HG02642 (cell line): Measurements from ENCODE around the gene IGSF6.
"Not testable (repeated sequence)": the region's sequence is repeated elsewhere in the genome, so short reads cannot be mapped to it uniquely, and the experiment has no call there.

ENCODE experiments used
- ATAC-seq: cut with Tn5 transposase; IDR thresholded peaks from one replicate; pipeline ENCODE4 v1.9.1; 2021; ENCODE audit warnings: mild to moderate bottlenecking; ENCODE audit not compliant: unreplicated experiment, poor library complexity

IGSF6 gene

GRCh38 chr16:21631376-21631775 lies 21.0 kb downstream of the IGSF6 start:
- ATAC-seq = not testable (repeated sequence)

DNA sequence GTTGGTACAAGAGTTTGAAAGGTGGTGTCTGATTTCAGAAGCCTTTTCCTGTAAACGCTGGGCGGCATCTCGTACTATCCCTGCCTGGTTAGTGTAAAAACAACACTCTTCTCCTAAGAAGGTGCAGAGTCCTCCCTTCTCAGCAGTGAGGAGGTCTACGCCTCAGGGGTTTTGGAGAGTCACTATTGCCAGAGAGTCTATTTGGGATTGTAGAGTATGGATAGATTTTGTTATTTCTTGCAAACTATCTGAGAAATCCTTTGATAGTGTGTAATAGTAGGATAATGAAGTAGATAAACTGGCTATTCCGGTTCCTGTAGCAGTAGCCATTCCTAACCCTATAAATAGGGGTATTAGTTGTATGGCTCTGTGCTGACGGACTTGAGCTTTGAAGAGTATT lies 21.5 kb downstream of the IGSF6 start:
- ATAC-seq = not testable (repeated sequence)

DNA sequence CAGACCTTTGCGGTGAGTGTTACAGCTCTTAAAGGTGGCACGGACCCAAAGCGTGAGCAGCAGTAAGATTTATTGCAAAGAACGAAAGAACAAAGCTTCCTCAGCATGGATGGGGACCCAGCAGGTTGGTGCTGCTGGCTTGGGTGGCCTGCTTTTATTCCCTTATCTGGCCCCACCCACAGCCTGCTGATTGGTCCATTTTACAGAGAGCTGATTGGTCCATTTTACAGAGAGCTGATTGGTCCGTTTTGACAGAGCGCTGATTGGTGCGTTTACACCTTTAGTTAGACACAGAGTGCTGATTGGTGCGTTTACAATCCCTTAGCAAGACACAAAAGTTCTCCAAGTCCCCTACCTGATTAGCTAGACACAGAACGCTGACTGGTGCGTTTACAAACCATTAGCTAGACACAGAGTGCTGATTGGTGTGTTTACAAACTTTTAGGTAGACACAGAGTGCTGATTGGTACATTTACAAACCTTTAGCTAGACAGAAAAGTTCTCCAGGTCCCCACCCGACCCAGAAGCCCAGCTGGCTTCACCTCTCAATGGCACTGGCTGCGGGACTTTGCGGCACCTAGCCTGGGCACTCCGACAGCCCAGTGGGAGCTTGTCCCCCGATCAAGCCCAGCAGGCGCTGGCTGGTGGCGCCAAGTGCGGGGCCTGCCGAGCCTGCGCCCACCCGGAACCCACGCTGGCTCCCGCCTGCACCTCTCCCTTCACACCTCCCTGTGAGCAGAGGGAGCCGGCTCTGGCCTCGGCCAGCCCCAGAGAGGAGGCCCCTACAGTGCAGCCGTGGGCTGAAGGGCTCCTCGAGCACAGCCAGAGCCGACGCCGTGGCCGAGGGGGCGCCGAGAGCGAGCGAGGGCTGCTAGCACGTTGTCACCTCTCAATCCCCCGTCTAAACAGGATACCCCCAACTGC lies 22.5 kb downstream of the IGSF6 start:
- not testable (repeated sequence) for ATAC-seq

DNA sequence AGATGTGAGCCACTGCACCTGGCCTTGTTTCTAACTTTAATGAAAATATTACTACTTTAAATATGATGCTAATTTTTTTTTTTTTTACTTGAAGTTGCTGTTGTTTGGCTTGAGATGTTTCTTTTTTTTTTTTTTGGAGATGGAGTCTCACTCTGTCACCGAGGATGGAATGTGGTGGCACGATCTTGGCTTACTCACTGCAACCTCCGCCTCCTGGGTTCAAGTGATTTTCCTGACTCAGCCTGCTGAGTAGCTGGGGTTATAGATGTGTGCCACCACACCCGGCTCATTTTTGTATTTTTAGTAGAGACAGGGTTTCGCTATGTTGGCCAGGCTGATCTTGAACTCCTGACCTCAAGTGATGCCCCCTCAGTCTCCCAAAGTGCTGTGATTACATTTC lies 23.6 kb downstream of the IGSF6 start:
- no peak for ATAC-seq

DNA sequence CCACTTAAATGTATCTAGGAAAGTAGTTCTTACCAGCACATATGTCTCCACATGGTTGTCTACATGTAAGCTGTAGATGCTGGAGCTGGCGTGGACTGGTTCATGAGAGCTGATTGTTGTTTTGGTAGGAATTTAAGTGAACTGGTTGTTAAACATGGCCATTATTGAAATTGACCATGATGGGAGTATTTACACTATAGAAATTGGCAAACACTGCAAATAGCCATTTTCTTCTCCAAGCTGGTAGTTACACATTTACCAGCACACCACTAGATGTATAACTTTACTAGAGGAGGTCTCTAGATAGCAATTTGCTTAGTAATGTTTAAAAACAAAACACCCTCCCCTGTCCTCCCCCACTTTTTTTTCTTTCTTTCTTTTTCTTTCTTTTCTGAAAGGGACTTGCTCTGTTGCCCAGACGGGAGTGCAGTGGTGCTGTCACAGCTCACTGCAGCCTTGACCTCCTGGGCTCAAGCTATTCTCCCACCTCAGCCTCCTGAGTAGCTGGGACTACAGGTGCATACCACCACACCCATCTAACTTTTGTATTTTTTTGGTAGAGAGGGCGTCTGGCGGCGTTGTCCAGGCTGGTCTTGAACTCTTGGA lies 24.2 kb downstream of the IGSF6 start:
- no peak for ATAC-seq

DNA sequence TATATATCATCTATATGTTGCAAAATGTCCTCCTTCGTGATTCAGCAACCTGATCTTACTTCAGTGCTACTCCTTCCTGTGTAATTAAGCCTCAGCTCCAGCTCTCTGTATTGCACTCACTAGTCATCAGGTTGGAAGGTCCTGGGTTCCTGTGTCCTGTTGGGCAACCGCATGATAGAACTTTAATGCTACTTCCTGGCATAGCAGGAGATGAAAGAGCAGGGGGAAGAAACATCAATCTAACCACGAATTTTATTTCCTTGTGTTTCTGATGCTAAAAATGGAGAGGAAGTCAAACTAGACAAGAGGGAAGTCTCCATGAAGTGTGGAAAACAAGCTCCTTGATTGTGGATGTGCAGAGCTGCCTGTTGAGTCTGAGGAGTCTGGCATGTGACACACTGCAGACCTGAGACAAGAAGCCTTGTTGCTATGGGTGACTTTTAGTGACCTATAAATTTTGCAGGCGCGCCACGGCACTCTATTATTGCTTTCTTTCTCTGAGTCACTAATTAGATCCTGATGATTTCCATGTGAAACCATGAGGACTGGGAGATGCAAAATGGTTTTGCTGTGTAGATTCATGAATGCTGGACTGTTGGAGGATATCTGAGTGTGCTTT lies 25.6 kb downstream of the IGSF6 start:
- ATAC-seq = no peak

- no peak for ATAC-seq
Observed at GRCh38 chr16:21625026-21625425, 27.4 kb downstream of the IGSF6 start.

- ATAC-seq = no peak
Observed at GRCh38 chr16:21622545-21622944, 29.9 kb downstream of the IGSF6 start.

DNA sequence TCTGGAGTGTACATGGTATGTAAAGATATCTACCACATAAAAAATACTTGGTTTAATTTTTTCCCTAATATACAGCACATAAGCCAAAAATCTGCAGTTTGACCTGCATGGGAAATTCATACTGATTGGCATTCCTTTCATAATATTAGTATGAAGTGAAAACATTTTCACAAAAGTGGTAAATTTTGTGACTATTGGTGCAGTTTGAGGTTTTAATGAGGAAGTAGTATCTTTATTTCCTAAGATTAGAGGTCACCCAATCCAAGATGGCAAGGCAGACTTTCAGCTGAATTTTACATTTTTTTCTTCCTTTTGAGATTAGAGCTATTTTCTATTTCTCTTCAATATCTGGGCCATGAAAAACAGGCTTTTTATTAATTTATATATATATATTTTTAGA lies 31.8 kb downstream of the IGSF6 start:
- no peak for ATAC-seq

- no peak for ATAC-seq
Observed at GRCh38 chr16:21619765-21620425, 32.5 kb downstream of the IGSF6 start.

GRCh38 chr16:21618281-21618680 lies 34.1 kb downstream of the IGSF6 start:
- ATAC-seq = no peak

DNA sequence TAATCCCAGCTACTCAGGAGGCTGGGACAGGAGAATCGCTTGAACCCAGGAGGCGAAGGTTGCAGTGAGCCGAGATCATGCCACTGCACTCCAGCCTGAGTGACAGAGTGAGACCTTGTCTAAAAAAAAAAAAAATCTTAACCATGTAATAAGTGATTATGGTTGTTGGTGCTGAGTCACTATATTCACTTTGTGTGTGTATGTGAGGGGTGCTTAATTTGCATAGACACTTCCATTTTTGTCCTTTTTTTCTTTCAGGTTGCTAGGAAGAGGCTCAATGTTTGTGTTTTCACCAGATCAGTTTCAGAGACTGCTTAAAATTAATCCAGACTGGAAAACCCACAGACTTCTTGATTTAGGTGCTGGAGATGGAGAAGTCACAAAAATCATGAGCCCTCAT lies 34.8 kb downstream of the IGSF6 start:
- ATAC-seq = no peak

DNA sequence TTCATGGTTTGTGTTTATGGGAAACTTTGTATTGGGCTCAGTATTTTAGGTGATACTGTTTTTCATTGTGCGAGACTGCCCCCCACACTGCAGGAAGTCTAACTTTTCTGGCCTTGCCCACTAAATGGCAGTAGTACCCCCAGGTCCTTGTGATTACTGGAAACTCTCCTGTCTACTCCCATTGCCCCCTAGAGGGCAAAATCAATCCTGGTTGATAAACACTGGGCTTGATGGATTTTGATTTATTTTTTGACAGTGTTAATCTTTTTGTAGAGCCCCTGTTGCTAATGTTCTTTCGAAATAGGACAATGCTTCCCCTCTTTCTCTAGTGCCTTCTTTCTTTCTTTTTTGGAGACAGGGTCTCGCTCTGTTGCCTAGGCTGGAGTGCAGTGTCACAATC lies 37.5 kb downstream of the IGSF6 start:
- no peak for ATAC-seq

GRCh38 chr16:21613781-21614180 lies 38.6 kb downstream of the IGSF6 start:
- no peak for ATAC-seq

- no peak for ATAC-seq
Observed at GRCh38 chr16:21613361-21613760, 39.0 kb downstream of the IGSF6 start.

GRCh38 chr16:21611556-21612384 lies 40.6 kb downstream of the IGSF6 start:
- no peak for ATAC-seq

DNA sequence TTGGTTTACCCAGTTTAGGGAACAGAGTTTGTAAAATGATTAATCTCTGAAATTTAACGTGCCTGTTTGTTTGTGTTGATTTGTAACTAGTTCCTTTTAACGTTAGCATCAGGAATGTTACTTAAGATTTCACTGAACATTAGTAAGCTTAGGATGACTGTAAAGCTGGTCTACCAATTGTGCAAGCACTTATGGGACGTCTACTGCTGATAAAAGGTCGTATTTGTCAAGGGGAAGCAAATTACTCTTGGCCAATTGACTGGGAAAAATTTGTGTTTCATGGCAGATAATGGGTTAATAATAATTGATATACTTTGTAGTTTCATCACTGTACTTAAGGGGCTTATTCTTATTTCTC lies 41.2 kb downstream of the IGSF6 start:
- no peak for ATAC-seq

DNA sequence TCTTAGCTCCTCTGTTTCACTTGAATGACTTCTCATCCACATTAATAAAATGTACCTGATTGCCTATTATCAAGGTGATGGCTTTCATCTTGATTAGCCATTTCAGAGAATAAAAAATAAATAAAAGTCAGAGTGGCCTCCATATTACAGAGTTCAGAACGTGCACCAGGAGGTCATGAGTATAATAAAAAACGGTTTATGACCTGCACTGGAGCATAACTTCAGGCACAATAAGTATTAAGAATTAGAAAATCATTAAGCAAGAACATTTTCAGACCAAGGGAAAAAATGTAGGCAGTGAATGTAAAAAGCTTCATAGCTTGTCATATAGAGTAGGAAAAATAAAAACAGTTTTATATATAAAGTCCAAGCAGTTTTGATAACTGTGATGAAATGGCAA lies 41.6 kb downstream of the IGSF6 start:
- ATAC-seq = no peak

DNA sequence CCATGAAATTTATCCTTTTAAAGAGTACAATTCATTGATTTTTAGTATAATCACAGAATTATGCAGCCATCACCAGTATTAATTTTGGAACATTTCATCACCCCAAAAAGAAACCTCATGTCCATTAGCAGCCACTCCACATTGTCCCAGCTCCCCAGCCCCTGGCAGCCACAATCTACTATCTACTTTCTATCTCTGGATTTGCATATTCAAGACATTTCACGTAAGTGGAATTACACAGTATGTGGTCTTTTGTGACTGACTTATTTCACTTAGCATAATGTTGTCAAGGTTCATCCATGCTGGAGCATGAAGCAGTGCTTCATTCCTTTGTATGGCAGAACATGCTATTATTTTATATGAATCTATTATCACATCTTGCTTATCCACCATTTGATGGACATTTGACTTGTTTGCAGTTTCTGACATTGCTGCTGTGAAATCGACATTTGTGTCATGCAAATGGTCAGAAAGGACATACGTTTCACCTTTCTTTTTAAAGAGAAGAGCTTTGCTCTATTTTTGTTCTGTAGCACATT lies 42.3 kb downstream of the IGSF6 start:
- no peak for ATAC-seq
